H9 (cell line): ENCODE data around the gene IFT57. TPM values are rescaled to one million over a fixed set of nuclear protein-coding genes. Genes with fewer than 3 reads are reported as not detected.

Source experiments
- DNase-seq: peaks from one replicate; pipeline ENCODE4 v3.0.0-alpha.2; 2017
- H2AFZ ChIP-seq: one replicate; pipeline ENCODE4 v1.6.1; 2013; ENCODE audit warnings: mild to moderate bottlenecking, low read length, control low read depth, moderate library complexity
- H2AK5ac ChIP-seq: 2 replicates; pipeline ENCODE4 v1.6.1; 2013; ENCODE audit warnings: low read length, control low read depth, mixed read lengths; ENCODE audit not compliant: insufficient read length
- H2BK120ac ChIP-seq: one replicate; pipeline ENCODE4 v1.6.1; 2013; ENCODE audit warnings: low read depth, mild to moderate bottlenecking, low read length, control low read depth, inconsistent platforms; ENCODE audit not compliant: poor library complexity, severe bottlenecking
- H2BK12ac ChIP-seq: 2 replicates; pipeline ENCODE4 v1.6.1; 2013; ENCODE audit warnings: low read length, control low read depth, mixed read lengths, low read depth; ENCODE audit not compliant: insufficient read length
- H2BK15ac ChIP-seq: 2 replicates; pipeline ENCODE4 v1.6.1; 2013; ENCODE audit warnings: low read depth, low read length, control low read depth
- H2BK20ac ChIP-seq: one replicate; pipeline ENCODE4 v1.6.1; 2013; ENCODE audit warnings: low read depth, mild to moderate bottlenecking, low read length, control low read depth, inconsistent platforms; ENCODE audit not compliant: poor library complexity, severe bottlenecking
- H2BK5ac ChIP-seq: 2 replicates; pipeline ENCODE4 v1.6.1; 2013; ENCODE audit warnings: low read length, control low read depth, mixed read lengths; ENCODE audit not compliant: insufficient read length
- H3K14ac ChIP-seq: 2 replicates; pipeline ENCODE4 v1.6.1; 2013; ENCODE audit warnings: low read length, control low read depth; ENCODE audit not compliant: insufficient read depth
- H3K18ac ChIP-seq: 2 replicates; pipeline ENCODE4 v1.6.1; 2013; ENCODE audit warnings: low read depth, mild to moderate bottlenecking, mixed read lengths, low read length, control low read depth; ENCODE audit not compliant: insufficient read length
- H3K23ac ChIP-seq: 2 replicates; pipeline ENCODE4 v1.6.1; 2013; ENCODE audit warnings: low read length, control low read depth, mixed read lengths, low read depth; ENCODE audit not compliant: insufficient read length
- H3K23me2 ChIP-seq: 2 replicates; pipeline ENCODE4 v1.6.1; 2013; ENCODE audit warnings: low read depth, mild to moderate bottlenecking, mixed read lengths, low read length, control low read depth; ENCODE audit not compliant: insufficient read length, poor library complexity, severe bottlenecking
- H3K27ac ChIP-seq: 2 replicates; pipeline ENCODE4 v1.5.1; 2013; ENCODE audit warnings: low read length, control low read depth, mixed read lengths, low read depth; ENCODE audit not compliant: insufficient read length
- H3K27me3 ChIP-seq: 2 replicates; pipeline ENCODE4 v1.6.1; 2013; ENCODE audit warnings: low read length, control low read depth, inconsistent platforms; ENCODE audit not compliant: insufficient read depth
- H3K4ac ChIP-seq: 2 replicates; pipeline ENCODE4 v1.6.1; 2013; ENCODE audit warnings: low read depth, mild to moderate bottlenecking, control low read depth, inconsistent platforms, low read length, moderate library complexity
- H3K4me1 ChIP-seq: 2 replicates; pipeline ENCODE4 v1.6.1; 2013; ENCODE audit warnings: low read length, control low read depth, inconsistent platforms; ENCODE audit not compliant: insufficient read depth
- H3K4me2 ChIP-seq: 2 replicates; pipeline ENCODE4 v1.6.1; 2013; ENCODE audit warnings: low read length, control low read depth, mixed read lengths; ENCODE audit not compliant: insufficient read length, insufficient read depth
- H3K56ac ChIP-seq: 2 replicates; pipeline ENCODE4 v1.6.1; 2013; ENCODE audit warnings: low read depth, mild to moderate bottlenecking, mixed read lengths, low read length, control low read depth; ENCODE audit not compliant: insufficient read length
- H3K79me1 ChIP-seq: 2 replicates; pipeline ENCODE4 v1.6.1; 2013; ENCODE audit warnings: low read depth, mild to moderate bottlenecking, moderate library complexity, low read length, control low read depth, inconsistent platforms; ENCODE audit not compliant: insufficient read depth, poor library complexity, severe bottlenecking
- H3K79me2 ChIP-seq: 2 replicates; pipeline ENCODE4 v1.6.1; 2013; ENCODE audit warnings: low read length, control low read depth, inconsistent platforms; ENCODE audit not compliant: insufficient read depth
- H3K9ac ChIP-seq: 2 replicates; pipeline ENCODE4 v1.6.1; 2013; ENCODE audit warnings: low read length, control low read depth, mixed read lengths; ENCODE audit not compliant: insufficient read length; ENCODE audit errors: extremely low read depth
- H3K9me3 ChIP-seq: one replicate; pipeline ENCODE4 v1.6.1; 2013; ENCODE audit warnings: low read depth, low read length, inconsistent platforms; ENCODE audit not compliant: control insufficient read depth
- H3T11ph ChIP-seq: one replicate; pipeline ENCODE4 v1.6.1; 2013; ENCODE audit warnings: mild to moderate bottlenecking, low read length, control low read depth, inconsistent platforms
- H4K20me1 ChIP-seq: one replicate; pipeline ENCODE4 v1.6.1; 2013; ENCODE audit not compliant: control insufficient read depth, insufficient read length, insufficient read depth
- H4K5ac ChIP-seq: 2 replicates; pipeline ENCODE4 v1.6.1; 2013; ENCODE audit warnings: low read depth, mild to moderate bottlenecking, mixed read lengths, low read length, control low read depth; ENCODE audit not compliant: insufficient read length
- H4K8ac ChIP-seq: replicated peaks from 2 replicates; pipeline ENCODE4 v1.6.1; 2013; ENCODE audit warnings: low read length, control low read depth, mixed read lengths, low read depth; ENCODE audit not compliant: insufficient read length
- H4K91ac ChIP-seq: 2 replicates; pipeline ENCODE4 v1.6.1; 2013; ENCODE audit warnings: low read depth, mild to moderate bottlenecking, moderate library complexity, mixed read lengths, low read length, control low read depth; ENCODE audit not compliant: insufficient read length
- H3K27ac Mint-ChIP-seq, 3 experiments: 2 replicates in 2 of 3; 3 replicates in 1 of 3; pipeline ENCODE4 v1.8.0; 2020 to 2021; ENCODE audit warnings: mixed read lengths in 3 of 3, mild to moderate bottlenecking in 1 of 3, moderate library complexity in 1 of 3
- H3K27me3 Mint-ChIP-seq: 2 replicates; pipeline ENCODE4 v1.8.0; 2021; ENCODE audit warnings: low read depth, mild to moderate bottlenecking, moderate library complexity, mixed read lengths
- H3K36me3 Mint-ChIP-seq, 3 experiments: 2 replicates in 2 of 3; 3 replicates in 1 of 3; pipeline ENCODE4 v1.8.0; 2020 to 2021; ENCODE audit warnings: low read depth in 3 of 3, mixed read lengths in 3 of 3; ENCODE audit not compliant: insufficient read depth in 1 of 3
- H3K4me1 Mint-ChIP-seq, 2 experiments: 2 replicates each; pipeline ENCODE4 v1.8.0; 2020; ENCODE audit warnings: mixed read lengths in 2 of 2
- H3K4me3 Mint-ChIP-seq, 2 experiments: 2 replicates in 1 of 2; 3 replicates in 1 of 2; pipeline ENCODE4 v1.8.0; 2020 to 2021; ENCODE audit warnings: mild to moderate bottlenecking in 2 of 2, mixed read lengths in 2 of 2, moderate library complexity in 1 of 2
- H3K9me3 Mint-ChIP-seq, 2 experiments: 2 replicates in 1 of 2; 3 replicates in 1 of 2; pipeline ENCODE4 v1.8.0; 2020; ENCODE audit warnings: mild to moderate bottlenecking in 2 of 2, mixed read lengths in 2 of 2, moderate library complexity in 1 of 2
- WGBS: extraction: QIAGEN DNeasy Blood & Tissue Kit; methylation state at CpG from one replicate; pipeline ENCODE4 v1.1.7; 2013; ENCODE audit warnings: missing lambda C conversion rate, low lambda C conversion rate, mixed read lengths; ENCODE audit not compliant: insufficient read length; ENCODE audit errors: extremely low coverage; 5-methylcytosine and 5-hydroxymethylcytosine counted together
- total RNA-seq: library from RNA; stranded (reverse); gene quantifications from 2 replicates; pipeline ENCODE4 v1.2.1, GENCODE V29; 2021
- TF ChIP-seq, protein P1 (sequence below): fragments of 200-600 bp; sonication (generic); conservative IDR thresholded peaks from 3 replicates; pipeline ENCODE4 v1.8.0; 2021; ENCODE audit warnings: antibody characterized with exemption, mild to moderate bottlenecking

The IFT57 gene
- total RNA-seq, 1 experiment from 2014 or later = 21.4 TPM

- no peak overlapping the region for H3K23ac ChIP-seq
- no CpG with 5 or more reads among the region's 3 CpGs for WGBS
Observed at GRCh38 chr3:108119398-108120104, 102.7 kb downstream of the IFT57 start.

More at GRCh38 chr3:108119398-108120104, 102.7 kb downstream of the IFT57 start:
- Histone ChIP-seq H3K18ac (no peak overlapping the region), H3K14ac (no peak overlapping the region), H3K79me1 (no peaks in the 10 kb centered on the region), H2AK5ac (no peak overlapping the region), H4K8ac (no peak overlapping the region), H3K79me2 (no peaks in the 10 kb centered on the region), H4K91ac (no peak overlapping the region), H2BK120ac (no peak overlapping the region), H3K27ac (no peak overlapping the region), H2BK15ac (no peak overlapping the region), H3K23me2 (no peaks in the 10 kb centered on the region), H3K9ac (no peak overlapping the region), H2AFZ (no peak overlapping the region), H3T11ph (no peak overlapping the region), H3K4me1 (peaks cover 3% of the 10 kb centered on the region; the same call in 1 of the 2 replicates), H2BK5ac (no peak overlapping the region), H3K9me3 (no peaks in the 10 kb centered on the region), H4K5ac (no peak overlapping the region), H3K56ac (no peak overlapping the region), H2BK20ac (no peak overlapping the region), H4K20me1 (no peaks in the 10 kb centered on the region), H3K4me2 (no peak overlapping the region), H3K27me3 (no peaks in the 10 kb centered on the region), H2BK12ac (no peak overlapping the region), H3K4ac (no peak overlapping the region)
- no peaks in the 10 kb centered on the region; the same call in 1 of the 2 replicates for H3K27me3 Mint-ChIP-seq
- TF ChIP-seq, protein P1, sequence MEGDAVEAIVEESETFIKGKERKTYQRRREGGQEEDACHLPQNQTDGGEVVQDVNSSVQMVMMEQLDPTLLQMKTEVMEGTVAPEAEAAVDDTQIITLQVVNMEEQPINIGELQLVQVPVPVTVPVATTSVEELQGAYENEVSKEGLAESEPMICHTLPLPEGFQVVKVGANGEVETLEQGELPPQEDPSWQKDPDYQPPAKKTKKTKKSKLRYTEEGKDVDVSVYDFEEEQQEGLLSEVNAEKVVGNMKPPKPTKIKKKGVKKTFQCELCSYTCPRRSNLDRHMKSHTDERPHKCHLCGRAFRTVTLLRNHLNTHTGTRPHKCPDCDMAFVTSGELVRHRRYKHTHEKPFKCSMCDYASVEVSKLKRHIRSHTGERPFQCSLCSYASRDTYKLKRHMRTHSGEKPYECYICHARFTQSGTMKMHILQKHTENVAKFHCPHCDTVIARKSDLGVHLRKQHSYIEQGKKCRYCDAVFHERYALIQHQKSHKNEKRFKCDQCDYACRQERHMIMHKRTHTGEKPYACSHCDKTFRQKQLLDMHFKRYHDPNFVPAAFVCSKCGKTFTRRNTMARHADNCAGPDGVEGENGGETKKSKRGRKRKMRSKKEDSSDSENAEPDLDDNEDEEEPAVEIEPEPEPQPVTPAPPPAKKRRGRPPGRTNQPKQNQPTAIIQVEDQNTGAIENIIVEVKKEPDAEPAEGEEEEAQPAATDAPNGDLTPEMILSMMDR = no peak
- H3K36me3 Mint-ChIP-seq = no peaks in the 10 kb centered on the region; a peak in 1 of 7 replicates
- no peak overlapping the region for H3K27ac Mint-ChIP-seq
- peaks cover 13% of the 10 kb centered on the region in 2 experiments for H3K4me1 Mint-ChIP-seq
- no peak overlapping the region for H3K4me3 Mint-ChIP-seq
- no peak for DNase-seq
- no peaks in the 10 kb centered on the region for H3K9me3 Mint-ChIP-seq
